GM12873 (cell line): ENCODE measurements around the gene CRTC1.

Experiments
- CTCF ChIP-seq: IDR thresholded peaks from 2 replicates; pipeline ENCODE4 v1.5.1; 2012; ENCODE audit warnings: low read depth, mild to moderate bottlenecking, moderate library complexity, low read length, control low read depth; ENCODE audit not compliant: insufficient read depth; ENCODE audit errors: missing control alignments

The CRTC1 gene

GRCh38 chr19:18654469-18654868 is 29.0 kb upstream of the CRTC1 start:
- TF ChIP-seq CTCF: no peak

GRCh38 chr19:18655173-18655844 is 28.2 kb upstream of the CRTC1 start:
- TF ChIP-seq CTCF: no peak

- no peak for TF ChIP-seq CTCF
Observed at GRCh38 chr19:18656337-18657086, 27.0 kb upstream of the CRTC1 start.

- TF ChIP-seq CTCF: no peak
Observed at GRCh38 chr19:18657590-18658365, 25.7 kb upstream of the CRTC1 start.

GRCh38 chr19:18658366-18658855 is 25.1 kb upstream of the CRTC1 start:
- TF ChIP-seq CTCF: no peak

GRCh38 chr19:18659281-18660050 is 24.0 kb upstream of the CRTC1 start:
- no peak for TF ChIP-seq CTCF
